Measurements from ENCODE around the gene PALM.

PALM gene

GRCh38 chr19:703329-703650 is 5.4 kb upstream of the PALM start:
- in situ Hi-C loops (cut with MboI; ENCODE audit: low sequenced_read_pairs), result no loop called here

- in situ Hi-C loops (cut with MboI; ENCODE audit: low sequenced_read_pairs), result no loop called here
Observed at GRCh38 chr19:703651-704446, 4.9 kb upstream of the PALM start.

- in situ Hi-C loops (cut with MboI; ENCODE audit: low sequenced_read_pairs), result no loop called here
Observed at GRCh38 chr19:704447-704741, 4.3 kb upstream of the PALM start.

- in situ Hi-C loops (cut with MboI; ENCODE audit: low sequenced_read_pairs), result no loop called here
Observed at GRCh38 chr19:709196-709964, 645 bp downstream of the PALM start.

DNA sequence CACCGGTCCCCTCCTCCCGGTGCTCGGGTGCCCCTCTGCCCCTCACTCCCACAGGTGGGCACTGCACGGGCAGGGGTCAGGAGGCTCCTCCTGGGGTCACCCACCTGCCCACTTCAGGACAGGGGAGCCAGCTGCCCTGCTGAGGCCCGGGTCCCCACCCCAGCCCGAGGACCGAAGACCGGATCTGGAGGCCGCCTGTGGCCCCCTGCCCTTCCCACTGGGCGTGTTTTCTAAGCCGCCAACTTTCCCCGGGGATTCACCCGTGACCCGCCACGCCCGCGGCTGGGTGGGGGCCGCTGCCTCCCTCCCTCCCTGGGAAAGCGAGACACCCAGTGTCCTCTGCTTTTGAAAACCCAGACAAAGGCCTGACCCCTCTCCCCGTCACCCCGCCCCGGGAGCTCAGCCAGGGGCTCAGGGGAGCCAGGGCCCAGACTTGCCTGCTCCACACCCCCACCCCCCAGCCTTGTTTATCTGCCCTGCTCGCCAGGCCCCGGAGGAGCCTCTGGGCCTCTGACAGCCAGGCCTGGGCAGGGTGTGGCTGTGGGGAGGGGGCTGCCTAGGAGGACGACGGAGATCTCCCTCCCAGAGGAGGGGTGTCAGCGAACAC is 1.3 kb downstream of the PALM start:
- in situ Hi-C loops (cut with MboI; ENCODE audit: low sequenced_read_pairs), result no loop called here

- in situ Hi-C loops (cut with MboI; ENCODE audit: low sequenced_read_pairs), result no loop called here
Observed at GRCh38 chr19:710767-711166, 2.0 kb downstream of the PALM start.

GRCh38 chr19:711254-711653 is 2.5 kb downstream of the PALM start:
- in situ Hi-C loops (cut with MboI; ENCODE audit: low sequenced_read_pairs), result no loop called here

DNA sequence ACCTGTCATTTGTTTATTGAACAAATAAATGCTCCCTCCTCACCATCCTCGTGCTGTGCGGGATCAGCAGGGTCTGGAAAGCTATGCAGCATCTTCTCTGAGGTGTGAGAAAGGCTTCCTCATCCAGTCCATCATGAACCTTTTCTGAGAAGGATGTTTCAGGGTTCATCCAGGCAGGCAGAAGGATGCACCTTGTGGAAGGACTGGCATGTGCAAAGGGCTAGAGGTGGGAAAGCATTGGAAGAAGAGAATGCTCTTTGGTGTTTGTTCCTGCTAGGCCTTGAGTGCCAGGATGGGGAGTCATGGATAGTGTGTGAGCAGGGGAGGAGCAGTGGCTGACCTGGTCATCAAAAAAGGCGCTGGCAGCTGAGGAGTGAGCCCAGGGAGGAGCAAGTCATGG is 6.6 kb downstream of the PALM start:
- in situ Hi-C loops (cut with MboI; ENCODE audit: low sequenced_read_pairs), result no loop called here

- in situ Hi-C loops (cut with MboI; ENCODE audit: low sequenced_read_pairs), result no loop called here
Observed at GRCh38 chr19:718251-718951, 9.7 kb downstream of the PALM start.

GRCh38 chr19:718991-719512 is 10.3 kb downstream of the PALM start:
- in situ Hi-C loops (cut with MboI; ENCODE audit: low sequenced_read_pairs), result no loop called here

DNA sequence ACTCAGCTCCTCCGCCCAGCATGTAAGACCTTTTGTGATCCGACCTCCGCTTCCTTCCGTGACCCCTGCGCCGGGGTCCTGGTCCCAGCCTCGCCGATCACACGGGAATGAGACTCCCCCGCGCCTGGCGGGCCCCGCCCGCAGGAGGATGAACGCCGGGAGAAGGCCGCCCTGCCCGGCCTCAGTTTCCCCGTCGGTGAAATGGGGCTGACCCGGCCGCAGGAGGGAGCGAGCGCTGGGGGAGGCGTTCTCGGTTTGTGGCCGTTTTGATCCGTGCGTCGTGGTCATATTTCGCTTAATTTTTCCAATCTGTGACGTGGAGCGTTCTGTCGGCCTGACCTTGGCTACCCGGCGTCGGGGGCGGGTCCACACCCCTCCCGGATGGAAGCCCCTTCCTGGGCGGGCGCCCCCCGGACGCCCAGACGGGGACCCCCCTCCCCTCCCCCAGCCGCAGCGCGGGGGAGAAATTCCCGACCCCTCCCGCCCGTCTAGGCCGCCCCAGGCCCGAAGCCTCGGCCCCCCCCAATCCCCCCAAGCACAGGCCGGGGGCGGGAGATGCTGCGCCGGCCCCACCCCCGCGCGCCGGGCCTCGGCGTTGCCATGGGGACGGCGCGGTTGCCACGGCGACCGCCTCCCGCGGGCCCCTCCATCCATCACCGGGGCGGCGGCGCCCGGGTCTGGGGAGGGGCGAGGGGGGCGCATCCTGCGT is 11.1 kb downstream of the PALM start:
- in situ Hi-C loops (cut with MboI; ENCODE audit: low sequenced_read_pairs), result no loop called here

DNA sequence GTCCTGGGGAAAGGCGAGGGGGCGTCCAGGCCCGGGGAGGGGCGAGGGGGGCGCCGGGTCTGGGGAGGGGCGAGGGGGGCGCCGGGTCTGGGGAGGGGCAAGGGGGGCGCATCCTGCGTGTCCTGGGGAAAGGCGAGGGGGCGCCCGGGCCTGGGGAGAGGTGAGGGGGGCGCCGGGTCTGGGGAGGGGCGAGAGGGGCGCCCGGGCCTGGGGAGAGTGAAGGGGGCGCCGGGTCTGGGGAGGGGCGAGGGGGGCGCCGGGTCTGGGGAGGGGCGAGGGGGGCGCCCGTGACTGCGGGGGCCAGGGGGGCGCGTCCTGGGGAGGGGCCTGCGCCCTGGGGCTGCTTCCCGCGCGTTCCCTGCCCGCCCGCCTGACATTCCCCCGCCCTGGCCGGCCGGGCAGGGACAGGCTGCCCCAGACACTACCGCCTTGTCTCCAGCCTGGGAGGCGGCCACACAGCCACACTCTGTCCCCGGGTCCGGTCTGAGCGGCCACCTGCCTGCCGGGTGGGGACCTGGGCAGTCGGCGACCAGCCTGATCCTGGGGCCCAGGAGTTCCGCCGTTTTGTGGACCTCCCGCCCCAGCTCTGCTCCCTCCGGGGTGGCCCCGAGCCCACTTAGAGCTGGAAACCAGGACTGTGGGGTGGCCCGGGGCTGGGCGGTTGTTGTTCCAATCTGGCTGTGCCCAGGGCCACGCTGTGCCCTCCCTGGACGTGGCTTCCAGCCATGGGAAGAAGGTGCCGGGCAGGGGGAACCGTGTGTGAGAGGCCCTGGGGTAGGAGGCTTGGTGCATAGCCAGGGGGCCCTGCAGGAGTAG is 11.8 kb downstream of the PALM start:
- in situ Hi-C loops (cut with MboI; ENCODE audit: low sequenced_read_pairs), result no loop called here

GRCh38 chr19:722553-723101 is 13.9 kb downstream of the PALM start:
- in situ Hi-C loops (cut with MboI; ENCODE audit: low sequenced_read_pairs), result no loop called here

DNA sequence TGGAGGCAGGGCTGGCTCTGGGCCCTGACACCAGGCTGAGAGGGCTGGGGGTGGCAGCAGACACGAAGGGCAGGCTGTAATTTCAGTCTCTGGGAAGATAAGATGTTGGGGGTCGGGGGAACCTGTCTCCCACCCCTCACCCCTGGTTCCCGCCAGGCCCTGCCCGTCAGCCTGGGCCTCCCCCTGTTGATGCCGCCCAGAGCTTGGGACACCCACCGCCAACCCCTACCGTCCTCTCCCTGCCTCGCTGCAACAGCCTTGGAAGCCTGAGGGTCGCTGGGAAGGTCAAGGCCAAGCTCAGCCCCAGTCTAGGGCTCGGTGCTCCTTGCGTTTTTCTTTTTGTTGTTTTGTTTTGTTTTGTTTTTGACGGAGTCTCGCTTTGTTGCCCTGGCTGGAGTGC is 14.5 kb downstream of the PALM start:
- in situ Hi-C loops (cut with MboI; ENCODE audit: low sequenced_read_pairs), result no loop called here

DNA sequence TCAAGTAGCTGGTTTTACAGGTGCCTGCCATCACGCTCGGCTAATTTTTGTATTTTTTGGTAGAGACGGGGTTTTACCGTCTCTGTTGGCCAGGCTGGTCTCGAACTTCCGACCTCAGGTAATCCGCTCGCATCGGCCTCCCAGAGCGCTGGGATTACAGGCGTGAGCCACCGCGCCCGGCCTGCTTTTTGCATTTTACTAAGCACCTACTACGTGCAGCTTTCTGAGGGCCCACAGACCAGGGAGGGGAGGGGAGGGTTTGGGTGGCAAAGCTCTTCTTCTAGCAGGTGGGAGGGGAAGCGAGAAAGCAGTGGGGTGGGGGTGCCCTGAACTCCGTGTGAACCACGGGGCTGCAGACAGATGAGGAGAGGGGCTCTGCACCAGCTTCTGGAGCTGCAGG is 15.0 kb downstream of the PALM start:
- in situ Hi-C loops (cut with MboI; ENCODE audit: low sequenced_read_pairs), result no loop called here

DNA sequence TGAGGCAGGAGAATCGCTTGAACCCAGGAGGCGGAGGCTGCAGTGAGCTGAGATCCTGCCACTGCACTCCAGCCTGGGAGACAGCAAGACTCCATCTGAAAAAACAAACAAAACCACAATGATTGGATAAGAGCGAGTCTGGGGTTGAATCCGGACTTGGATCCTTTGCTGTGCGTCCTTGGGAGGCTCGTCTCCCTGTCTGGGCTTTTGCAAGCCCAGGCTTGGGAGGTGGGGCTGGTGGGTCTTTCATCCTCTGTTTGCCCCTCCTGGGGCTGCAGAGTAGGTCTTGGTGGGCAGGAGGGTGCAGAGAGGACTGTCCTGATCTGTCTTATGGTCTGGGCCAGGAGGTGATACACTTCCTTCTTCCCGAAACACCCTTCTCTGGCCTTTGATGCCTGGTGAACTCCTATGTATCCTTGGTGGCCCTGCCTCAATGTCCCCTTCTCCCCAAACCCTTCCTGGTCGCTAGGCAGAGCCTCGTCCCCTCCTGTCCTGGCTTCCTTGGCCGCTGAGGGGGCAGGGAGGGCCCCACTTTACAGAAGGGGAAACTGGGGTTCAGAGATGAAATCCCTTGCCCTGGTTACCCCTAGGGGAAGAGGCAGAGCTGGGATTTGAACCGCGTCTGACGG is 16.8 kb downstream of the PALM start:
- in situ Hi-C loops (cut with MboI; ENCODE audit: low sequenced_read_pairs), result no loop called here

DNA sequence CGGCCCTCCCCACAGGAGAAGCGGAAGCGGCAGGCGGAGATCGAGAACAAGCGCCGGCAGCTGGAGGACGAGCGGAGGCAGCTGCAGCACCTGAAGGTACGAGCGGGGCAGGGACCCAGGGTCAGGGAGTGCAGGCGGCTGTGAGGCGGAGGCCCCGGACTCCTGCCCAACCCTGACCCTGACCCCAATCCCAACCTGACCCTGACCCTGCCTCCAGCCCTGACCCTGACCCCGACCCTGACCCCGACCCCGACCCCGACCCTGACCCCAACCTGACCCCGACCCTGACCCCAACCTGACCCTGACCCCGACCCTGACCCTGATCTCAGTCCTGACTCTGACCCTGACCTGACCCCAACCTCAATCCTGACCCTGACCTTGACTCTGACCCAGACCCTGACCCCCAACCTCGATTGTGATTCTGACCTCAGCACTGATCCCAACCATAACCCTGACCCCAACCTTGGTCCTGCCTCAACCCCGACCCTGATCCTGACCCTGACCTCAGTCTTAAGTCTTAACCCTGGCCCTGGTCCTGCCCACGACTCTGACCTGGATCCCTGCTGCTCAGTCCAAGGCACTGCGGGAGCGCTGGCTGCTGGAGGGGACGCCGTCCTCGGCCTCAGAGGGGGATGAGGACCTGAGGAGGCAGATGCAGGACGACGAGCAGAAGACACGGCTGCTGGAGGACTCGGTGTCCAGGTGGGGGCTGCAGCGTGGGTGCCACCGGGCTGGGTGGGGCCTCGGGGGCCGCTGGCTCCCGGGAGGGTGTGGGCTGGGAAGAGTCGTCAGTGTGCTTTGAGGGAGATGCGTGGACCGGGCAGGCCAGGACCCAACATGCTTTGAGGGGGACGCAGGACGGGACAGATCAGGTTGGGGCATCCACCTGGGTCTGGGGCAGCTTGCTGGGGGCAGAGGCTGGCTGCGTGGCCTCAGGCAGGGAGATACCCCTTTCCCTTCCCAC is 18.5 kb downstream of the PALM start:
- in situ Hi-C loops (cut with MboI; ENCODE audit: low sequenced_read_pairs), result no loop called here

GRCh38 chr19:728011-728410 is 19.3 kb downstream of the PALM start:
- in situ Hi-C loops (cut with MboI; ENCODE audit: low sequenced_read_pairs), result no loop called here
